Right lobe of liver (tissue), 4 donors: Measurements from ENCODE around the gene TIMM13.

Experiments
- CTCF ChIP-seq, 4 donors: fragments of 200-600 bp in 3 of 4; fragments of 450-650 bp in 1 of 4; IDR thresholded peaks; one replicate each; pipeline versions ENCODE4 v1.5.1 to v1.8.0; 2016 to 2022; ENCODE audit warnings: antibody characterized with exemption in 4 of 4, mild to moderate bottlenecking in 2 of 4
- POLR2A ChIP-seq: fragments of 450-650 bp; IDR thresholded peaks from one replicate; pipeline ENCODE4 v1.6.1; 2017; ENCODE audit warnings: antibody characterized with exemption, mild to moderate bottlenecking
- donor health status: DM: no; HTN: no; CAD: no.
- donor health status: DM: no; HTN: no; CAD: no.
- donor health status: DM: no; HTN: yes; CAD: no.

DNA sequence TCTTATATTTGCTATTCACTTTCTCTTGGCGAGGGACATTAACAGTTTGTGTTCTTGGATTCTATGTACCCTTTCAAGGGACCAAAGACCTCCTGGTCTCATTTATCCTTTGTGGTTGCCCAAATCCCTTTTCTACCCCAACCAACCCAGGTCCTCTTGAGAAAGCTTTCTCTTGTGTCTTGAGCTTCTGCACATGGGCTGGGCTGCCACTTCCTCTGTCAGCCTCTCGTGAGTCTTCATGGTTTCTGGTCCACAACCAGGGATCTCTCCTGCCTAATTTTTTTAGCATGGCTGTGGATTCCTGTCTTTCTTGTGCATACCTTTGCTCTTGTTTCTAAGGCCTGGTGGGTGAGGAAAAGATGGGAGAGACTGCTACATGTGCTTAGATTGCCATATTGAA is 14.9 kb downstream of the TIMM13 start:
- no peak for TF ChIP-seq CTCF (IDR thresholded peaks at IDR 0.05)
- no peak for TF ChIP-seq POLR2A
